Brain microvascular endothelial cell (primary cell): ENCODE measurements around the gene CDH4.

Experiments
- DNase-seq: peaks from one replicate; pipeline ENCODE4 v3.0.0-alpha.2; 2020
- H3K27ac ChIP-seq: fragments of 250-450 bp; sonication (Bioruptor Pico); 2 replicates; pipeline ENCODE4 v1.5.1; 2020; ENCODE audit warnings: mild to moderate bottlenecking, moderate library complexity
- H3K27me3 ChIP-seq: fragments of 250-450 bp; sonication (Bioruptor Pico); replicated peaks from 2 replicates; pipeline ENCODE4 v1.5.1; 2020; ENCODE audit warnings: mild to moderate bottlenecking
- H3K36me3 ChIP-seq: fragments of 250-450 bp; sonication (Bioruptor Pico); replicated peaks from 2 replicates; pipeline ENCODE4 v1.5.1; 2020; ENCODE audit warnings: mild to moderate bottlenecking
- H3K4me3 ChIP-seq: 2 replicates; pipeline ENCODE4 v1.5.1; 2011; ENCODE audit warnings: low read depth, mild to moderate bottlenecking, control low read depth, low read length, moderate library complexity
- CTCF ChIP-seq: IDR thresholded peaks from 2 replicates; pipeline ENCODE4 v1.5.1; 2011; ENCODE audit warnings: low read depth, mild to moderate bottlenecking, moderate library complexity, low read length, control low read depth, inconsistent platforms; ENCODE audit errors: missing control alignments
- in situ Hi-C: cut with HindIII; loops from 2 replicates; pipeline ENCODE4 v1.10.0; 2017; ENCODE audit warnings: low sequenced_read_pairs, low pct_ligation_motif_present

Gene CDH4

GRCh38 chr20:61746147-61746646 lies 494.1 kb downstream of the CDH4 start:
- no peak for TF ChIP-seq CTCF
- Histone ChIP-seq H3K27ac (no peak overlapping the region), H3K27me3 (no peaks in the 10 kb centered on the region), H3K36me3 (no peaks in the 10 kb centered on the region), H3K4me3 (no peak overlapping the region)
- in situ Hi-C loops, result no loop called here
- DNase-seq, result no peak

GRCh38 chr20:61746781-61747180 lies 494.7 kb downstream of the CDH4 start:
- no peaks in the 10 kb centered on the region for H3K36me3 ChIP-seq
- DNase-seq, result no peak
- no peak overlapping the region for H3K27ac ChIP-seq
- in situ Hi-C loops, result no loop called here
- no peak overlapping the region for H3K4me3 ChIP-seq
- H3K27me3 ChIP-seq, result no peaks in the 10 kb centered on the region
- no peak for TF ChIP-seq CTCF

GRCh38 chr20:61748376-61748775 lies 496.3 kb downstream of the CDH4 start:
- Histone ChIP-seq H3K27ac (no peak overlapping the region), H3K4me3 (no peak overlapping the region), H3K36me3 (no peaks in the 10 kb centered on the region), H3K27me3 (no peaks in the 10 kb centered on the region)
- no peak for DNase-seq
- in situ Hi-C loops, result no loop called here
- no peak for TF ChIP-seq CTCF

- no peak for TF ChIP-seq CTCF
- no peak overlapping the region for H3K4me3 ChIP-seq
- no peak overlapping the region for H3K27ac ChIP-seq
- no peak for DNase-seq
- H3K27me3 ChIP-seq, result no peaks in the 10 kb centered on the region
- in situ Hi-C loops, result no loop called here
- H3K36me3 ChIP-seq, result no peaks in the 10 kb centered on the region
Measured at GRCh38 chr20:61749406-61750075, 497.5 kb downstream of the CDH4 start.

- no peak overlapping the region for H3K4me3 ChIP-seq
- no peak overlapping the region for H3K27ac ChIP-seq
- in situ Hi-C loops, result no loop called here
- H3K36me3 ChIP-seq, result no peaks in the 10 kb centered on the region
- no peak for DNase-seq
- TF ChIP-seq CTCF, result no peak
- no peaks in the 10 kb centered on the region for H3K27me3 ChIP-seq
Measured at GRCh38 chr20:61750093-61750492, 498.0 kb downstream of the CDH4 start.

GRCh38 chr20:61752576-61752975 lies 500.5 kb downstream of the CDH4 start:
- Histone ChIP-seq H3K36me3 (no peaks in the 10 kb centered on the region), H3K4me3 (no peak overlapping the region), H3K27me3 (no peaks in the 10 kb centered on the region), H3K27ac (no peak overlapping the region)
- no peak for DNase-seq
- in situ Hi-C loops, result no loop called here
- no peak for TF ChIP-seq CTCF
